Thymus (tissue), 11 donors: ENCODE results near the gene ST8SIA4. TPM values are rescaled to one million over a fixed set of nuclear protein-coding genes. Genes with fewer than 3 reads are reported as not detected.
A peak's percentile ranks its signal among the peaks of the same experiment; 100 is the strongest.

Source experiments
- DNase-seq, 9 donors: peaks; one replicate each; pipeline ENCODE4 v3.0.0-alpha.2; 2013; ENCODE audit warnings: low spot score in 9 of 9, low read depth in 6 of 9, missing footprints in 1 of 9
- H3K27ac ChIP-seq, 2 donors: one replicate each; pipeline ENCODE4 v1.5.1; 2013; ENCODE audit warnings: control low read depth in 1 of 2, low read depth in 1 of 2, low read length in 1 of 2, mild to moderate bottlenecking in 1 of 2, moderate library complexity in 1 of 2
- H3K27me3 ChIP-seq, 2 donors: one replicate each; pipeline ENCODE4 v1.5.1; 2013; ENCODE audit warnings: low read length in 1 of 2; ENCODE audit not compliant: control insufficient read depth in 2 of 2, insufficient read depth in 1 of 2
- H3K36me3 ChIP-seq, 2 donors: one replicate each; pipeline ENCODE4 v1.5.1; 2013; ENCODE audit warnings: low read length in 1 of 2, mild to moderate bottlenecking in 1 of 2, moderate library complexity in 1 of 2; ENCODE audit not compliant: control insufficient read depth in 2 of 2, insufficient read depth in 2 of 2
- H3K4me1 ChIP-seq, 2 donors: one replicate each; pipeline ENCODE4 v1.5.1; 2013; ENCODE audit warnings: low read length in 2 of 2; ENCODE audit not compliant: control insufficient read depth in 2 of 2, insufficient read depth in 2 of 2
- H3K4me3 ChIP-seq, 2 donors: one replicate each; pipeline ENCODE4 v1.5.1; 2013; ENCODE audit warnings: low read length in 2 of 2, control low read depth in 1 of 2, mild to moderate bottlenecking in 1 of 2
- H3K9me3 ChIP-seq, 2 donors: one replicate each; pipeline ENCODE4 v1.5.1; 2013; ENCODE audit warnings: low read length in 1 of 2, mild to moderate bottlenecking in 1 of 2; ENCODE audit not compliant: control insufficient read depth in 2 of 2, insufficient read depth in 1 of 2
- WGBS: extraction: QIAGEN DNeasy Blood & Tissue Kit; methylation state at CpG from one replicate; pipeline ENCODE4 v1.1.7; 2013; 5-methylcytosine and 5-hydroxymethylcytosine counted together
- polyA plus RNA-seq: library from polyadenylated mRNA; stranded (reverse); fragments of 200-250 nt; gene quantifications from one replicate; pipeline ENCODE4 v1.2.3, GENCODE V29; 2013
- total RNA-seq: library from RNA; stranded (reverse); fragments of 120-200 nt; gene quantifications from one replicate; pipeline ENCODE4 v1.2.4, GENCODE V29; 2013
- donor health status: healthy.

ST8SIA4 gene
- total and polyA plus RNA-seq, 2 donors, result 9.2 to 22.5 TPM

GRCh38 chr5:100797861-100798260 lies 105.2 kb downstream of the ST8SIA4 start:
- DNase-seq, result no peak
- peaks cover 0 to 3% of the 10 kb centered on the region in 2 donors for H3K36me3 ChIP-seq
- H3K9me3 ChIP-seq, result peaks cover 7 to 17% of the 10 kb centered on the region in 2 donors
- H3K27me3 ChIP-seq, result no peaks in the 10 kb centered on the region
- no peaks in the 10 kb centered on the region for H3K4me1 ChIP-seq
- H3K4me3 ChIP-seq, result no peak overlapping the region
- WGBS, result 96% methylated on average over 2 of the region's 2 CpGs
- H3K27ac ChIP-seq, result no peak overlapping the region

GRCh38 chr5:100796851-100797250 lies 106.2 kb downstream of the ST8SIA4 start:
- WGBS, result 97% methylated on average over 3 of the region's 3 CpGs

DNA sequence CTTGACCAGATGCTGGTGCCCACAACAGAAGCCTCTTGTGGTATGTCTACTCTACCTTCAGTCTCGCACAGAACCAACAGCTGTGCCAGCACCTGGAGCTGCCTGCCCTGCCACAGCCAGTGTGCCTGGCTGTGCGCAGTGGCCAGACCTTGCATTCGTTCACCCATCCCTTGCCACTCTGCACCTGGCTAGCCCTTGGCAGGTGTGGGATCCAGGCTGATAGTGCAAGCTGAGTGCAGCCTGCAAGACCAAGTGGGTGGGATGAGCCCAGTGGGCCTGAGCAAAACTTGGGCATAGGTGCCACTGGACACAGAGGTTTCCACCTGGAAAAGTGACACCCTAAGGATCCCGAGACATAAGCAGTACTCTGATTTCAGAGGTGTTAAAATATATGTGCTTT lies 108.2 kb downstream of the ST8SIA4 start:
- H3K4me3 ChIP-seq, result no peak overlapping the region
- H3K27me3 ChIP-seq, result no peaks in the 10 kb centered on the region
- DNase-seq, result no peak
- peaks cover 0 to 5% of the 10 kb centered on the region in 2 donors for H3K4me1 ChIP-seq
- peaks cover 0 to 3% of the 10 kb centered on the region in 2 donors for H3K36me3 ChIP-seq
- H3K27ac ChIP-seq, result no peak overlapping the region
- WGBS, result 83% methylated on average over 4 of the region's 4 CpGs
- H3K9me3 ChIP-seq, result peaks cover 7 to 17% of the 10 kb centered on the region in 2 donors

More at GRCh38 chr5:100796851-100797250, 106.2 kb downstream of the ST8SIA4 start:
- Histone ChIP-seq H3K4me1 (no peaks in the 10 kb centered on the region), H3K27me3 (no peaks in the 10 kb centered on the region), H3K9me3 (peaks cover 7 to 17% of the 10 kb centered on the region in 2 donors), H3K27ac (no peak overlapping the region), H3K36me3 (peaks cover 0 to 3% of the 10 kb centered on the region in 2 donors), H3K4me3 (no peak overlapping the region)
- DNase-seq, result no peak

DNA sequence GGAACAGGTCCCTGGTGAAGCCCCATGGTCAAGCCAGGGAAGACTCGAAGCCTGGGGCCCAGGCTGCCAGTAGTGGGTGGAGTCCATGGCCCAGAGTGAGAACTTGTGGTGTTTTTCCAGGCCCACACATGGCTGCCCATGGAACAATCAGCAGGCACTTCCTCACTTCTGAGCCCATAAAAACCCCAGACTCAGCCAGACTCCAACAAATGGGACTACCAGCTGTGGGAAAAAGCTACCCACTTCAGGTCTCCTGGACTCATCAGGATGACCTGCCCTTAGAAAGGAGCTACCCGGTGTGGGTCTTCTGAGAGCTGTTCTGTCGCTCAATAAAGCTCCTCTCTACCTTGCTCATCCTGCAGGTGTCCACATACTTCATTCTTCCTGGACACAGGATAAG lies 108.9 kb downstream of the ST8SIA4 start:
- DNase-seq, result no peak

DNA sequence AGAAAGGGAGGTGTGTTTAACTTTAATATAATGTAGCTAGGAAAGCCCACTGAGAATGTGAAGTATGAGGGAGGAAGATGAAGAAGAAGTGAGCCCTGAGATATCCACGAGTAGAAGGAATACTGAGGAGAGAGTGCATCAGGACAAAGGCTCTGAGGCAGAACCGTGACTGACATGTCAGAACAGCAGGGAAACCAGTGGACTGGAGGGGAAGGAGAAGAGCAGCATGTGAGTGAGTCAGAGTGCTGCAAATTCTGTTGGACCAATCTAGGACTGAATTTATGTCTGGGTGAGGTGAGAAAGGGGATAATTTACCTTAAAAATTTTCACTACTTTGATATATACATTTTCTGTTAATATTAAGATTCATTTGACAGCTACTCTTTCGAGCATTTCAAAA lies 110.3 kb downstream of the ST8SIA4 start:
- Histone ChIP-seq H3K36me3 (peaks cover 0 to 3% of the 10 kb centered on the region in 2 donors), H3K27ac (no peak overlapping the region), H3K9me3 (peaks cover 7 to 17% of the 10 kb centered on the region in 2 donors), H3K4me3 (no peak overlapping the region), H3K4me1 (peaks cover 0 to 5% of the 10 kb centered on the region in 2 donors), H3K27me3 (no peaks in the 10 kb centered on the region)
- WGBS, result 94% methylated on average over 3 of the region's 3 CpGs
- DNase-seq, result no peak

More for the DNA sequence above, 108.9 kb downstream of the ST8SIA4 start:
- Histone ChIP-seq H3K4me1 (peaks cover 0 to 5% of the 10 kb centered on the region in 2 donors), H3K4me3 (no peak overlapping the region), H3K9me3 (peaks cover 7 to 17% of the 10 kb centered on the region in 2 donors), H3K27ac (no peak overlapping the region), H3K36me3 (peaks cover 0 to 3% of the 10 kb centered on the region in 2 donors), H3K27me3 (no peaks in the 10 kb centered on the region)
- WGBS, result 97% methylated on average over 3 of the region's 3 CpGs

DNA sequence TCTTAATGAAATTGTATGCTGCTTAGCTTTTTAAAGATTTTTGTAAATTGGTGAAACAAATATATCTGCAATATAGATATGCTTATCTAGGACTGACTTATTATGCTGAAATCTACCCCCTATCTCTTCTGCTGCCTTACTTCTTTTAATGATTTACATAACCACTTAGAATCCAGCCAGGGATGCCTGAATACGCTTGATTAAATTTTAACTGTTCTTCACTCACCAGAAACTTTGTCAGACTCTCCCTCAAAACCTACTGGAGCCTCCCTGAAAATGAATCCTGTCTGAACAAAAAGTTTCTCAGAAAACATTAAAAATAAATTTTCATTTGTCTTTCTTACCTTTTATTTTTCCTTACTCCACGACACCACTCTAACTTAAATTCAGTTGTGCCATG lies 111.7 kb downstream of the ST8SIA4 start:
- Histone ChIP-seq H3K27me3 (no peaks in the 10 kb centered on the region), H3K27ac (no peak overlapping the region), H3K4me1 (peaks cover 0 to 5% of the 10 kb centered on the region in 2 donors), H3K9me3 (peaks cover 7 to 17% of the 10 kb centered on the region in 2 donors), H3K36me3 (peaks cover 0 to 3% of the 10 kb centered on the region in 2 donors), H3K4me3 (no peak overlapping the region)
- no peak for DNase-seq
- 99% methylated on average over 2 of the region's 2 CpGs for WGBS

GRCh38 chr5:100790951-100791350 lies 112.1 kb downstream of the ST8SIA4 start:
- H3K4me1 ChIP-seq, result peaks cover 0 to 5% of the 10 kb centered on the region in 2 donors
- H3K27ac ChIP-seq, result no peak overlapping the region
- DNase-seq, result no peak
- H3K9me3 ChIP-seq, result peaks cover 7 to 17% of the 10 kb centered on the region in 2 donors
- H3K4me3 ChIP-seq, result no peak overlapping the region
- 94% methylated on average over 2 of the region's 2 CpGs for WGBS
- no peaks in the 10 kb centered on the region for H3K27me3 ChIP-seq
- peaks cover 0 to 3% of the 10 kb centered on the region in 2 donors for H3K36me3 ChIP-seq

- H3K9me3 ChIP-seq, result peaks cover 7 to 17% of the 10 kb centered on the region in 2 donors
- H3K4me1 ChIP-seq, result peaks cover 0 to 5% of the 10 kb centered on the region in 2 donors
- 40% methylated on average over 4 of the region's 4 CpGs for WGBS
- H3K27me3 ChIP-seq, result no peaks in the 10 kb centered on the region
- H3K36me3 ChIP-seq, result peaks cover 0 to 3% of the 10 kb centered on the region in 2 donors
- no peak overlapping the region for H3K27ac ChIP-seq
- no peak overlapping the region for H3K4me3 ChIP-seq
- DNase-seq, result peak in 2 of 9 donors; percentile 20 to 45
Observed at GRCh38 chr5:100790170-100790665, 112.9 kb downstream of the ST8SIA4 start.

DNA sequence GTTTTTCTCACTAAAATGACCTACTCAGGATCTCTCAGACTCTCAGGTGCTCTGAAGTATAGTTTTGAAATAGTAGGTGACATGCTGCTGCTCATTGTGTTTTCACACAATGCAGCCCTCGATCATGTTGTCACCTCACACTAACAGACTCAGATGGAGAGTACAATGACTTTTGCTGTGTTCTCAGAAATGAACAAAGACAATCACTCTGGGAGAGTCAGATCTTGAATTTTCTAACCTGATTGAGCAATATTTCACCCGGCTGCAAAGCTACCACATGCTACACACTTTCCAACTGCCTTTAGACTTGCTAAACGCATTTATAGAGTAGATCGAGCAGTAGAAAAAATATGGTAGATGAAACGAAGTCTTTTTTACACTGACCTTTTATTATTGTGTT lies 113.4 kb downstream of the ST8SIA4 start:
- WGBS, result 93% methylated on average over 5 of the region's 5 CpGs
- peak in 1 of 9 donors; percentile 11 for DNase-seq
- Histone ChIP-seq H3K9me3 (peaks cover 5 to 17% of the 10 kb centered on the region in 2 donors), H3K4me3 (no peak overlapping the region), H3K36me3 (no peaks in the 10 kb centered on the region), H3K4me1 (peaks cover 0 to 5% of the 10 kb centered on the region in 2 donors), H3K27ac (no peak overlapping the region), H3K27me3 (no peaks in the 10 kb centered on the region)
